ENCODE data around the gene ADAM10.

The ADAM10 gene

GRCh38 chr15:58554758-58555157 lies 194.7 kb downstream of the ADAM10 start:
- DNase-seq (ENCODE audit: low read depth in 4 of 4, low spot score in 1 of 4) = no peak

- DNase-seq (ENCODE audit: low read depth in 4 of 4, low spot score in 1 of 4) = no peak
Measured at GRCh38 chr15:58553365-58553918, 196.1 kb downstream of the ADAM10 start.

GRCh38 chr15:58552505-58553364 lies 196.8 kb downstream of the ADAM10 start:
- DNase-seq (ENCODE audit: low read depth in 4 of 4, low spot score in 1 of 4) = no peak

GRCh38 chr15:58551764-58552504 lies 197.6 kb downstream of the ADAM10 start:
- no peak for DNase-seq (ENCODE audit: low read depth in 4 of 4, low spot score in 1 of 4)

GRCh38 chr15:58551084-58551763 lies 198.3 kb downstream of the ADAM10 start:
- DNase-seq (ENCODE audit: low read depth in 4 of 4, low spot score in 1 of 4) = no peak

- no peak for DNase-seq (ENCODE audit: low read depth in 4 of 4, low spot score in 1 of 4)
Measured at GRCh38 chr15:58549785-58550074, 199.8 kb downstream of the ADAM10 start.

GRCh38 chr15:58549013-58549784 lies 200.3 kb downstream of the ADAM10 start:
- DNase-seq (ENCODE audit: low read depth in 4 of 4, low spot score in 1 of 4) = no peak

GRCh38 chr15:58548308-58549012 lies 201.0 kb downstream of the ADAM10 start:
- DNase-seq (ENCODE audit: low read depth in 4 of 4, low spot score in 1 of 4) = no peak

- DNase-seq (ENCODE audit: low read depth in 4 of 4, low spot score in 1 of 4) = no peak
Measured at GRCh38 chr15:58547628-58548307, 201.7 kb downstream of the ADAM10 start.

- no peak for DNase-seq (ENCODE audit: low read depth in 4 of 4, low spot score in 1 of 4)
Measured at GRCh38 chr15:58546635-58547627, 202.6 kb downstream of the ADAM10 start.

- no peak for DNase-seq (ENCODE audit: low read depth in 4 of 4, low spot score in 1 of 4)
Measured at GRCh38 chr15:58546066-58546591, 203.4 kb downstream of the ADAM10 start.

- no peak for DNase-seq (ENCODE audit: low read depth in 4 of 4, low spot score in 1 of 4)
Measured at GRCh38 chr15:58545307-58546065, 204.0 kb downstream of the ADAM10 start.

- no peak for DNase-seq (ENCODE audit: low read depth in 4 of 4, low spot score in 1 of 4)
Measured at GRCh38 chr15:58544756-58545155, 204.8 kb downstream of the ADAM10 start.

- no peak for DNase-seq (ENCODE audit: low read depth in 4 of 4, low spot score in 1 of 4)
Measured at GRCh38 chr15:58543664-58544335, 205.7 kb downstream of the ADAM10 start.

- DNase-seq (ENCODE audit: low read depth in 4 of 4, low spot score in 1 of 4) = no peak
Measured at GRCh38 chr15:58541410-58542087, 208.0 kb downstream of the ADAM10 start.

GRCh38 chr15:58539548-58539947 lies 210.0 kb downstream of the ADAM10 start:
- no peak for DNase-seq (ENCODE audit: low read depth in 4 of 4, low spot score in 1 of 4)
